ENCODE measurements around the gene ZNF343. TPM values are rescaled to one million over a fixed set of nuclear protein-coding genes. Genes with fewer than 3 reads are reported as not detected.

ZNF343 gene
- total RNA-seq, 1 experiment from 2014 or later, result 13.8 TPM

DNA sequence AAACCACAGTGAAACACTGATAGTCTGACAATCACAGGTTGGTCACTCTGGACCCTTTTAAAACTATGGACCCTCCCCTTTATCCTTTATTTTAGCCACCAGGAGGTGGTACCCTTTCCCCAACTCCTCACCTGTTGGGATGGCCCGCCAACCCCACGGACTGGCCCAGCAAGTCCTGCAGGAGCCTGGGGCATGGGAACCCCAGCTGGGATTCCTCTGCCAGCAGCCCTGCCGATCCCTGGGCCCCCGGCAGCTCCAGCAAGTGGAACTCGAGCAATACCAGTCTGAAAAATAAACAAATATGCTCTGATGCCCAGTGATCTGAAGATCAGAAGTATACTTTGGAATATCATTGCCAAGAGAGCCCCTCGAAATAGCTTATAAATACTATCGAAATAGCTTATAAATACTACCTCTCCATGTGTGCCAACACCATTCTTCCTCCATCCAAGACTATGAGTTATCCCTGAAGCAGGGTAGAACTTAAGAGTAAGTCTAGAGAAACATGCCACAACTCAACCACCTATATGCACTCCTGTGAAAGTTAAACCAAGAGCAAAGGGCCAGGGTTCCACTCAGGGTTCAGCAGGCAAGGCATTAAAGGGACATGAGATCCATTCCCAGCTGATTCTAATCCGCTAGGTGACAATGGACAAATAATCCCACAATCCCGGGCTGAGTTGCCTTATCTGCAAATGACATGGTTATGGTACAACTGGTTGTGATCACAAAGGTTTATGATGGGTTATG lies 44.9 kb downstream of the ZNF343 start:
- H3K27me3 ChIP-seq (replicated peaks; ENCODE audit: insufficient read depth, low read depth, low read length, poor library complexity), result no peaks in the 10 kb centered on the region
- intact Hi-C loops (cut with micrococcal nuclease; ENCODE audit: unreplicated experiment), result no loop called here
- ChIA-PET CTCF (no interaction called here), POLR2A (ENCODE audit: low non-redundant PET) (no interaction called here)
- no peak overlapping the region for H3K4me3 ChIP-seq (ENCODE audit: low read depth, low read length, poor library complexity, severe bottlenecking)
- H3K9me3 ChIP-seq (ENCODE audit: low read depth, low read length, poor library complexity, severe bottlenecking), result no peaks in the 10 kb centered on the region
- BruUV-seq (replicated peaks), result no TSS peak
- no peak for TF ChIP-seq CTCF (conservative IDR thresholded peaks at IDR 0.05; ENCODE audit: low read depth, low read length)
- TF ChIP-seq EZH2 (IDR thresholded peaks at IDR 0.05; ENCODE audit: borderline replicate concordance, low read depth, low read length, poor library complexity, severe bottlenecking), result no peak
- DNase-seq (ENCODE audit: low spot score), result no peak
- H3K36me3 ChIP-seq (ENCODE audit: insufficient read depth, low read length, poor library complexity, severe bottlenecking), result peaks cover 94% of the 10 kb centered on the region
- H3K4me1 ChIP-seq (ENCODE audit: insufficient read depth, low read length, poor library complexity, severe bottlenecking), result peaks cover 18% of the 10 kb centered on the region
- H3K27ac ChIP-seq (ENCODE audit: low read depth, low read length, poor library complexity, severe bottlenecking), result no peak overlapping the region

GRCh38 chr20:2462484-2462883 lies 46.2 kb downstream of the ZNF343 start:
- no peak for DNase-seq (ENCODE audit: low spot score)
- TF ChIP-seq EZH2 (IDR thresholded peaks at IDR 0.05; ENCODE audit: borderline replicate concordance, low read depth, low read length, poor library complexity, severe bottlenecking) (no peak), CTCF (conservative IDR thresholded peaks at IDR 0.05; ENCODE audit: low read depth, low read length) (no peak)
- ChIA-PET CTCF (no interaction called here), POLR2A (ENCODE audit: low non-redundant PET) (no interaction called here)
- Histone ChIP-seq H3K9me3 (ENCODE audit: low read depth, low read length, poor library complexity, severe bottlenecking) (no peaks in the 10 kb centered on the region), H3K27ac (ENCODE audit: low read depth, low read length, poor library complexity, severe bottlenecking) (no peak overlapping the region), H3K36me3 (ENCODE audit: insufficient read depth, low read length, poor library complexity, severe bottlenecking) (peaks cover 83% of the 10 kb centered on the region), H3K4me1 (ENCODE audit: insufficient read depth, low read length, poor library complexity, severe bottlenecking) (peaks cover 12% of the 10 kb centered on the region), H3K4me3 (ENCODE audit: low read depth, low read length, poor library complexity, severe bottlenecking) (no peak overlapping the region), H3K27me3 (replicated peaks; ENCODE audit: insufficient read depth, low read depth, low read length, poor library complexity) (no peaks in the 10 kb centered on the region)
- intact Hi-C loops (cut with micrococcal nuclease; ENCODE audit: unreplicated experiment), result no loop called here
- BruUV-seq (replicated peaks), result no TSS peak

GRCh38 chr20:2460752-2461424 lies 47.8 kb downstream of the ZNF343 start:
- BruUV-seq (replicated peaks), result no TSS peak
- peaks cover 67% of the 10 kb centered on the region for H3K36me3 ChIP-seq (ENCODE audit: insufficient read depth, low read length, poor library complexity, severe bottlenecking)
- POLR2A ChIA-PET (ENCODE audit: low non-redundant PET), result interaction anchor here (0.6 kb wide), 1 partner anchor 344 kb away, joined by 3 read pairs; no protein-coding TSS in a partner anchor

More at GRCh38 chr20:2460752-2461424, 47.8 kb downstream of the ZNF343 start:
- H3K4me3 ChIP-seq (ENCODE audit: low read depth, low read length, poor library complexity, severe bottlenecking), result no peak overlapping the region
- H3K4me1 ChIP-seq (ENCODE audit: insufficient read depth, low read length, poor library complexity, severe bottlenecking), result peaks cover 12% of the 10 kb centered on the region
- CTCF ChIA-PET, result interaction anchor here (0.9 kb wide), 2 partner anchors 9 to 61 kb away, joined by 3 to 4 read pairs; no protein-coding TSS in a partner anchor
- TF ChIP-seq CTCF (conservative IDR thresholded peaks at IDR 0.05; ENCODE audit: low read depth, low read length) (no peak), EZH2 (IDR thresholded peaks at IDR 0.05; ENCODE audit: borderline replicate concordance, low read depth, low read length, poor library complexity, severe bottlenecking) (no peak)
- H3K9me3 ChIP-seq (ENCODE audit: low read depth, low read length, poor library complexity, severe bottlenecking), result no peaks in the 10 kb centered on the region
- no peaks in the 10 kb centered on the region for H3K27me3 ChIP-seq (replicated peaks; ENCODE audit: insufficient read depth, low read depth, low read length, poor library complexity)
- no peak for DNase-seq (ENCODE audit: low spot score)
- no peak overlapping the region for H3K27ac ChIP-seq (ENCODE audit: low read depth, low read length, poor library complexity, severe bottlenecking)
- intact Hi-C loops (cut with micrococcal nuclease; ENCODE audit: unreplicated experiment), result no loop called here

Data from A673 (cell line).